Thyroid gland (tissue), 4 donors: ENCODE measurements around the gene CLDN18.

Experiments
- CTCF ChIP-seq, 6 experiments: fragments of 200-600 bp in 3 of 6; fragments of 450-650 bp in 3 of 6; sonication (generic) in 3 of 6; IDR thresholded peaks; one replicate each; pipeline ENCODE4 v1.5.1; 2016 to 2019; ENCODE audit warnings: antibody characterized with exemption in 6 of 6, mild to moderate bottlenecking in 2 of 6, inconsistent platforms in 1 of 6, moderate library complexity in 1 of 6
- POLR2A ChIP-seq, 2 donors: fragments of 450-650 bp; IDR thresholded peaks; one replicate each; pipeline ENCODE4 v1.6.1; 2017; ENCODE audit warnings: antibody characterized with exemption in 2 of 2, mild to moderate bottlenecking in 2 of 2, moderate library complexity in 1 of 2

DNA sequence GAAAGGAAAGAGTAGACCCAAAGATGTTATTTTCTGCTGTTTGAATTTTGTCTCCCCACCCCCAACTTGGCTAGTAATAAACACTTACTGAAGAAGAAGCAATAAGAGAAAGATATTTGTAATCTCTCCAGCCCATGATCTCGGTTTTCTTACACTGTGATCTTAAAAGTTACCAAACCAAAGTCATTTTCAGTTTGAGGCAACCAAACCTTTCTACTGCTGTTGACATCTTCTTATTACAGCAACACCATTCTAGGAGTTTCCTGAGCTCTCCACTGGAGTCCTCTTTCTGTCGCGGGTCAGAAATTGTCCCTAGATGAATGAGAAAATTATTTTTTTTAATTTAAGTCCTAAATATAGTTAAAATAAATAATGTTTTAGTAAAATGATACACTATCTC, 21.6 kb downstream of the CLDN18 start:
- TF ChIP-seq CTCF (IDR thresholded peaks at IDR 0.05), result no peak
- TF ChIP-seq POLR2A (IDR thresholded peaks at IDR 0.05), result no peak
